OCI-LY7 (cell line): ENCODE data around the gene LRRFIP2.

Experiments
- CTCF ChIP-seq: fragments of 200-600 bp; sonication (generic); conservative IDR thresholded peaks from 2 replicates; pipeline ENCODE4 v1.5.1; 2014; ENCODE audit warnings: mild to moderate bottlenecking, antibody characterized with exemption, low read length, moderate library complexity, mixed read lengths
- EZH2phosphoT487 ChIP-seq: fragments of 200-600 bp; sonication (generic); IDR thresholded peaks from 2 replicates; pipeline ENCODE4 v1.6.1; 2018; ENCODE audit warnings: low read depth, borderline replicate concordance, mild to moderate bottlenecking, mixed run types, antibody characterized with exemption, low read length, moderate library complexity, mixed read lengths

- TF ChIP-seq CTCF (no peak), EZH2phosphoT487 (no peak)
Measured at GRCh38 chr3:37190667-37191066, 16.3 kb upstream of the LRRFIP2 start.
